Measurements from ENCODE around the gene ERAL1.
A peak's percentile ranks its signal among the peaks of the same experiment; 100 is the strongest.
"Not testable (repeated sequence)": the region's sequence is repeated elsewhere in the genome, so short reads cannot be mapped to it uniquely, and the experiment has no call there.

The ERAL1 gene

DNA sequence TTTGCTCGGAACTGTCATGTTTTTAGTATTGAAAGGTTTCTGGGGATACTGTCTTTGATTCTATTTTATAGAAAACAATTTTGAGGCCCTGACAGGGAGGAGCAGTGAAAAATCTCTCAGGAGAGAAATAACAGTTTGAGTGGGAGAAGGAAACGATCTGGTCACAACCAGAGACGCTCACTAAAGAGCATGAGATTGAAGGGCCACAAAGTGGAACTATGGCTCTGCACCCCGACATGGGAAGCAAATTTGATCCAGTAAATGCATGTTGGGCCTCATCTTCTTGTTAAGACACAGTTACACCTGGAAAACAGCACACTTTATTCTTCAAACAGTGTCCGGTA, 492 bp downstream of the ERAL1 start:
- DNase-seq: no peak

- no peak for DNase-seq
Observed at GRCh38 chr17:28856028-28856574, 1.3 kb downstream of the ERAL1 start.

DNA sequence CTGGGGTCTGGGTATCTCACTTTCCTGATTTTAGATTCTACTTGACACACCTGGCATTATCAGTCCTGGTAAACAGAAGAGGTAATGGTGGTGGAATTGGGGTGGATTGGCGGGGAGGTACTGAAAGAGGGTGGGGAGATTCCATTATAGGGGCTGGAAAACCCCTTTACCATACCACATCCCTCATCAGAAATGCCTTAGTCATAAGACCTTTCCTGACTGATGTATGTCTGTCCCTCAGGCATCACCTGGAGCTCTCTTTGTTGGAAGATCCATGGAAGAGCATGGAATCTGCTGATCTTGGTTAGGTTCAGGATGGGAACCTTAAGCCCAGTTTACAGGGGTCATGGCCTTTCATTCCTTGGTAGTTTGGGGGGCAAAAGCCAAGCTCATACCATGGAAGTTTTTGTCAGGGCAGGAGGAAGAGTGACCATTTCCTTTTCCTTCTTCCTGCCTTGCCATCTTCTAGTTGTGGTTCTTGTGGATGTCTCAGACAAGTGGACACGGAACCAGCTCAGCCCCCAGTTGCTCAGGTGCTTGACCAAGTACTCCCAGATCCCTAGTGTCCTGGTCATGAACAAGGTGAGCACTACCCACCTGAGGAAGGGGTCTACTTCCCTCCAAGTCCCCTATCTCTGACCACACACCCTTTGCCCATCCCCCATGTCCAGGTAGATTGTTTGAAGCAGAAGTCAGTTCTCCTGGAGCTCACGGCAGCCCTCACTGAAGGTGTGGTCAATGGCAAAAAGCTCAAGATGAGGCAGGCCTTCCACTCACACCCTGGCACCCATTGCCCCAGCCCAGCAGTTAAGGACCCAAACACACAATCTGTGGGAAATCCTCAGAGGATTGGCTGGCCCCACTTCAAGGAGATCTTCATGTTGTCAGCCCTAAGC, 3.3 kb downstream of the ERAL1 start:
- no peak for DNase-seq

DNA sequence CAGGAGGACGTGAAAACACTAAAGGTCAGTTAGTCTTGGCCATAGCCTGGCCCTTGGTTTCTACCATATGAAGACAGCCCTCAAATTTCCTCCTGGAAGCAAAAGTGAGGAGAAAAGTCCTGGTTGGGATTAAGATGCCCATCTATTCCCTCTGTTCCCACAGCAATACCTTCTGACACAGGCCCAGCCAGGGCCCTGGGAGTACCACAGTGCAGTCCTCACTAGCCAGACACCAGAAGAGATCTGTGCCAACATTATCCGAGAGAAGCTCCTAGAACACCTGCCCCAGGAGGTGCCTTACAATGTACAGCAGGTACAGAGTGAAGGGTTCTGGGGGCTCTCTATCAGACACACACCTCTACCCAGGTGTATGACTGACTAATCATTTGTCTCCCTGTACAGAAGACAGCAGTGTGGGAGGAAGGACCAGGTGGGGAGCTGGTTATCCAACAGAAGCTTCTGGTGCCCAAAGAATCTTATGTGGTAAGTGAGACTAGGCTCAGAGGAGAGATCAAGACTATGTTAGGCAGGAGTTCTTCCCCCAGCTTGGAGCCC, 4.1 kb downstream of the ERAL1 start:
- no peak for DNase-seq

GRCh38 chr17:28860363-28860808, 5.6 kb downstream of the ERAL1 start:
- no peak for DNase-seq

GRCh38 chr17:28861393-28862203, 6.8 kb downstream of the ERAL1 start:
- DNase-seq: no peak

- DNase-seq: no peak
Observed at GRCh38 chr17:28862561-28862960, 7.7 kb downstream of the ERAL1 start.

- DNase-seq: no peak
Observed at GRCh38 chr17:28863953-28864352, 9.1 kb downstream of the ERAL1 start.

DNA sequence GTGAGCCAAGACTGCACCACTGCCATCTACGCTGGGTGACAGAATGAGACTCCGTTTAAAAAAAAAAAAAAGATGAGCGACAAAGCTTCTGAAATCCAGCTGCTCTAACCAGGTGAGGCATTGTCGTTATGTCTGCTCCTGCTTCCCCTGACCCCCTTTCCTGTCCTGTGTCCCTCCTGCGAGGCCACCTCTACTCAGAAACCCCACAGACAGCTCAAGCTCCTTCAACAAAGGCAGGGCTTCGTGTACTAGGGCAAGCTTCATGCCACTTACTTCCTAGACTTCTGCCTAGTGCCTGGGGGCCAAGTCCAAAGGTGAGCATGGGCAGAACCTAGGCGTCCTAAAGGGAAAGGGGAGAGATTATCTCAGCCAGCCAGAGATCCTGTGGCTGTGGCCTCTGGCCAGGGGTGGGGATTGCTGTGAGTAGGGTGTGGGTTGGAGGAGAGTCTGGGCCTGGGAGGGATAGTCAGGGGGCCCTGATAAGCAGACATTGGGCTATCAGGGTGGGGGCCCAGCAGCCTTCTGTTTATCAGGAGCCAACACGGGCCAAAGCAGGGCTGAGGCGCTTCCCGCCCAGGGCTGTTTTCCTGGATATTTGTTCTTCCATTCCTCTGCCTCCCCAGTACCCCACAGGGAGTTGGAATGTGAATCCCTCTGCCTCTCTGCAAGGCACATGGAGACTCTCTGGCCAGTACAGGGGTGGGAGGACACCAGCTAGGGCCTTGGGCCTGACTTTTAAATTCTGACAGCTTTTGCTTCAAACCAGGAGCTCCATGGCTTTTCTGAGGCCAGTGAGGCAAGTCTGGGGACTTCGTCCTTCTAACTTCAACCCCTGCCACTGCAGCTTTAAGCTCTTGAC, 10.4 kb downstream of the ERAL1 start:
- no peak for DNase-seq

DNA sequence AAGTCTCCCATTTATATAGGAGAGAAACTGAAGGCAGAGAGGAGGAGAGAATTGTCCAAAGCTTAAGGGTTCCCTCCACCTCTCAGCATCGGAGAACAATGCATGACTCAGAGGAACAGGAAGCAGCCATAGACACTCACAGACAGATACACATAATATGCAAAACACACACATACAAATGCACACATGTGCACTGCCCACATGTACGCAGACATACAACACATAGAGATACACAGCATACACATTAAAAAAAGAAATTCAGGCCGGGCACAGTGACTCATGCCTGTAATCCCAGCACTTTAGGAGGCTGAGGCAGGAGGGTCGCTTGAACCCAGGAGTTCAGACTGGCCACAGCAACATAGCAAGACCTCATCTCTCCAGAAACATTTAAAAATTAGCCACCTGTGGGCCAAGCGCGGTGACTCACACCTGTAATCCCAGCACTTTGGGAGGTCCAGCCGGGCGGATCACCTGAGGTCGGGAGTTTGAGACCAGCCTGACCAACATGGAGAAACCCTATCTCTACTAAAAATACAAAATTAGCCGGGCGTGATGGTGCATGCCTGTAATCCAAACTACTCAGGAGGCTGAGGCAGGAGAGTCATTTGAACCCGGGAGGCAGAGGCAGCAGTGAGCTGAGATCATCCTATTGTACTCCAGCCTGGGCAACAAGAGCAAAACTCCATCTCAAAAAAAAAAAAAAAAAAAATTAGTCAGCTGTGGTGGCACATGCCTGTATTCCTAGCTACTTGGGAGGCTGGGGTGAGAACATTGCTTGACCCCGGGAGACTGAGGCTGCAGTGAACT, 11.3 kb downstream of the ERAL1 start:
- DNase-seq: no peak

DNA sequence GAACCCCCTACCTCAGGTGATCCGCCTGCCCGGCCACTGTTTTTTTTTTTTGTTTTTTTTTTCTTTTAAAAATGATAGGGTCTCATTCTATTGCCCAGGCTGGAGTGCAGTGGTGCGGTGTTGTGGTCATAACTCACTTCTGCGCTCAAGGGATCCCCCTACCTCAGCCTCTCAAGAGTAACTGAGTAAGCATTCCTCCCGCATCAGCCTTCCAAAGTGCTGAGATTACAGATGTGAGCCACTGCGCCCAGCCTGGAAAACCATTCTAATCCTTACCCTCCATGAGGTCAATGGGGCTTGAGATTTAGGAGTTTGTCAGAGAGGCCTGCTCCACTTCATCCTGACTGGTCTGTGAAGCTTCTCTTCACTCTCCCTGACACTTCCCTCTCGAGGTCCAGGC, 12.5 kb downstream of the ERAL1 start:
- no peak for DNase-seq

DNA sequence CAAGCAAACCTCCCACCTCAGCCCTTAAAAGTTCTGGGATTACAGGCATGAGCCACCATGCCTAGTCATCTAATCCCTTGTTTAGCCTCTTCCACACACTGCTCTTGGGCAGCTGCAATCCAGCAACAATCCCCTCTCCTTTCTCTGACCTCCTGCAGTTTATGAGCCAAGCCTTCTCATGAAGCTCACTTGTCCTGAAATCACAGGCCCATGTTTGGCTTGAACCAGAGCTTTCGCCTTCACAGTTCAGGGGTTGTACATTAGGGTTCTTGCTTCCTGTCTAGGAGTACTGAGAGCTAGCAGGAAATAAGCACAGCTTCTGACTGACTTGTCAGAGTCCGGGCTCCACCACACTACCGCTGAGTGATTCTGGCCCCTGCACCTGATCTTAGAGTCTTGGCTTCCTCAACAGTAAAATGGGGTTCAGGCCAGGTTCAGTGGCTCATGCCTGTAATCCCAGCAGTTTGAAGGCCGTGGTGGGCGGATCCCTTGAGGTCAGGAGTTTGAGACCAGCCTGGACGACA, 16.3 kb downstream of the ERAL1 start:
- no peak for DNase-seq

- DNase-seq: no peak
Observed at GRCh38 chr17:28873839-28874238, 19.0 kb downstream of the ERAL1 start.

DNA sequence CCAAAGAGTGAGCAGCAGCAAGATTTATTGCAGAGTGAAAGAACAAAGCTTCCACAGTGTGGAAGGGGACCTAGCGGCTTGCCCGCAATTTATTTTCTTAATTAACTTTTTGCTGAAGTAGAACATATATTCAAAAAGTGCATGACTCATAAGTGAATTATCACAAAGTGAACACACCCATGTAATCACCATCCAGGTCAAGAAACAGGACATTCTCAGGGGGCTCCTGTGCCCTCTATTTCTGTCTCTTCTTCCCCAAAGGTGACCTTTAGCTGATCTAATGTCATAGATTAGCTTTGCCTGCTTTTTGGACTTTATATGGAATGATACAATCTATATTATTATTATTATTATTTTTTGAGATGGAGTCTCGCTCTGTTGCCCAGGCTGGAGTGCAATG, 19.9 kb downstream of the ERAL1 start:
- no peak for DNase-seq

DNA sequence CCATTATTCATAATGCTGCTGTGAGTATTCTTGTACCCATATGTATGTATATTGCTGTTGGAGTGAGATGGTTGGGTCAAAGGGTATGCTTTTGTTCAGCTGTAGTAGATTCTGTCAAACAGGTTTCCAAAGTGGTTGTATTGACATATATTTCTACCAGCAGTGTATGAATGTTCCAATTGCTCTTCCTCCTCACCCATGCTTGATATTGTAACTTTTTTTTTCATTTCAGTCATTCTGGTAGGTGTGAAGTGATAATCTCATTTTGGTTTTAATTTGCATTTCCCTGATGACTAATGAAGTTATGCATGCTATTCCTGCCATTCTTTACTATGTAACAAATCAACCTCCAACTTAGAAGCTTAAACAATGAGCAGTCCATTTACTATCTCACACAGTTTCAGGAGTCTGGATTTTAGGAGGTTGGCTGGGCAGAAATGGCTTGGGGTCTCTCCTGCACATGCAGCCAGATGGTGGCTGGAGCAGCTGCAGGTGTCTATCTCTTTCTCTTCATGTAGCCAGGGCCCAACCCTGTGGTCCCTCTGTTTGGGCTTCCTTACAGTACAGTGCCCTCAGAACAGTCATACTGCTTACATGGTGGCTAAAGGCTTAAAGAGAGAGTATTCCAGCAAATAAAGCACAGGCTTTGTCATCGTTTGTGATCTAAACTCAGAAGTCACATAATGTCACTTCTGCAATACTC, 21.2 kb downstream of the ERAL1 start:
- no peak for DNase-seq

- DNase-seq: not testable (repeated sequence)
Observed at GRCh38 chr17:28877150-28877711, 22.4 kb downstream of the ERAL1 start.

DNA sequence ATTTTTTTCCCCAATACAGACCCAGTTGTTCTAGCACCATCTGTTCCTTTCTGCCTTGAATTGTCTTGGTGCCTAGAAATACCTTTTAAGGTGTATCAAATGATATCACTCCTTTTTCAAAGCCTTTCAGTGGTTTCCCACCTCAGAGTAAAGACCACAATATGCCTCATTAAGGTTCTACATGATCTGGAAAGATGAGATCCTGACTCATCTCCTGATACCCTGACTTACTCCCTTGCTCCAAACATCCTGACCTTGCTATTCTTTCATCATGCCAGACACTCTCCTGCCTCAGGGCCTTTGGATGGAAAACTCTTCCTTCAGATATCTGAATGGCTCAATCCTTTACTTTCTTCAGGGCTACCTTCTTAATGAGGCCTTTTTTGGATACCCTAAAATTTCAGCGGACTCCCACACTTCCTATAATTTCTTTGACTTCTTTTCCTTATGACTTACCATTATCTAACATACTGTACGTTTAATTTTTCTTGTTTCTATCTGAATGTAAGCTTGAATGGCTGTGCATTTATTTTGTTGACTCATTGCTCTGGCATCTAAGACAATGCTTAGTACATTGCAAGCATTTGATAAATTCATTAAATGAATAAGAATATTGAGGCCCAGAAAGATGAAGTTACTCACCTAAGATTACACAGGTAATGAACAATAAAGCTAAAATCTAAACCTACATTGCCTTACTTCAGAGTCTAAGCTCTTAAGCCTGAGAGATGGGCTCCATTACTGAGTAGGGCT, 23.5 kb downstream of the ERAL1 start:
- no peak for DNase-seq

DNA sequence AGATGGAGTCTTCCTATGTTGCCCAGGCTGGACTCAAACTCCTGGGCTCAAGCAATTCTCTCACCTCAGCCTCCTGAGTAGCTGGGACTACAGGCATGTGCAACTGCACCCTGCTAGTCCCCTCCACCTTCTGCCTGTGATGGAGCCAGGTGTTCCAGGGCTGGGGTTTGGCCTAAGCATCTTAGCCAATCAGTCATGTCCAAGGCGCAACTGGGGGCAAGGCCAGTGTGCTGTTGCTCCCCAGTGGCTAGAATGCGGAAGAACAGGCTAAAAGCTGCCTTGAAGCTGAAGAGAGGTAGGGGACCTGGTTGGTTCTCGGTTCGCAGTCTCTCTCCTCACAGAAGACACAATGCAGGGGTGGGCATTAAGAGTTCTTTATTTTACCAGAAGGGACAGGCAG, 24.2 kb downstream of the ERAL1 start:
- peak; percentile 29 for DNase-seq

GRCh38 chr17:28879886-28880571, 25.2 kb downstream of the ERAL1 start:
- no peak for DNase-seq

All from NCI-H1105 (cell line).